T-helper 2 cell treated with Interferon-gamma antibody and Interleukin-4, amounts not matched to agents 100 ng/mL and 5 ng/mL, for 36 hours (primary cell): Measurements from ENCODE around the gene TPT1. TPM values are rescaled to one million over a fixed set of nuclear protein-coding genes. Genes with fewer than 3 reads are reported as not detected.

Source experiments
- intact Hi-C: fragments of 100-400 bp; cut with micrococcal nuclease; formaldehyde crosslinking; loops from one replicate; pipeline ENCODE4 v1.15.1; 2023
- total RNA-seq: library from RNA; stranded (reverse); gene quantifications from 2 replicates; pipeline ENCODE4 v1.2.3, GENCODE V29; 2022

TPT1 gene
- total RNA-seq, 1 donor from 2014 or later: 3,931 TPM

GRCh38 chr13:45336025-45336800 lies 4.8 kb downstream of the TPT1 start:
- intact Hi-C loops: no loop called here

- intact Hi-C loops: no loop called here
Measured at GRCh38 chr13:45335397-45336024, 5.5 kb downstream of the TPT1 start.

GRCh38 chr13:45333977-45334922 lies 6.7 kb downstream of the TPT1 start:
- intact Hi-C loops: no loop called here

GRCh38 chr13:45333251-45333976 lies 7.6 kb downstream of the TPT1 start:
- intact Hi-C loops: no loop called here

GRCh38 chr13:45332831-45333219 lies 8.2 kb downstream of the TPT1 start:
- intact Hi-C loops: no loop called here

GRCh38 chr13:45332036-45332830 lies 8.8 kb downstream of the TPT1 start:
- intact Hi-C loops: no loop called here

GRCh38 chr13:45331692-45332035 lies 9.3 kb downstream of the TPT1 start:
- intact Hi-C loops: no loop called here

GRCh38 chr13:45331123-45331619 lies 9.8 kb downstream of the TPT1 start:
- intact Hi-C loops: no loop called here

- intact Hi-C loops: no loop called here
Measured at GRCh38 chr13:45328661-45329111, 12.3 kb downstream of the TPT1 start.

- intact Hi-C loops: no loop called here
Measured at GRCh38 chr13:45327253-45327955, 13.6 kb downstream of the TPT1 start.

- intact Hi-C loops: no loop called here
Measured at GRCh38 chr13:45325806-45326205, 15.2 kb downstream of the TPT1 start.

GRCh38 chr13:45320876-45321629 lies 19.9 kb downstream of the TPT1 start:
- intact Hi-C loops: no loop called here

- intact Hi-C loops: no loop called here
Measured at GRCh38 chr13:45316996-45317395, 24.0 kb downstream of the TPT1 start.

GRCh38 chr13:45316338-45316737 lies 24.6 kb downstream of the TPT1 start:
- intact Hi-C loops: no loop called here

GRCh38 chr13:45315520-45316167 lies 25.3 kb downstream of the TPT1 start:
- intact Hi-C loops: no loop called here

- intact Hi-C loops: loop anchor here (5.0 kb wide), 1 partner anchor 833 kb away; no protein-coding TSS in a partner anchor
Measured at GRCh38 chr13:45314822-45315221, 26.2 kb downstream of the TPT1 start.

GRCh38 chr13:45310341-45311131 lies 30.4 kb downstream of the TPT1 start:
- intact Hi-C loops: loop anchor here (1.0 to 5.0 kb wide), 2 partner anchors 30 to 828 kb away; no protein-coding TSS in a partner anchor
